Measurements from ENCODE around the gene CCDC30.
A peak's percentile ranks its signal among the peaks of the same experiment; 100 is the strongest.
"Not testable (repeated sequence)": the region's sequence is repeated elsewhere in the genome, so short reads cannot be mapped to it uniquely, and the experiment has no call there.

The CCDC30 gene

GRCh38 chr1:42450061-42450460 lies 13.0 kb upstream of the CCDC30 start:
- no peak for DNase-seq (ENCODE audit: low spot score)

GRCh38 chr1:42453386-42453785 lies 9.7 kb upstream of the CCDC30 start:
- peak; percentile 66 for DNase-seq (ENCODE audit: low spot score)

GRCh38 chr1:42454403-42454802 lies 8.7 kb upstream of the CCDC30 start:
- peak; percentile 95 for DNase-seq (ENCODE audit: low spot score)

GRCh38 chr1:42456010-42456753 lies 6.9 kb upstream of the CCDC30 start, which contains the start of the genes PPCS and ZMYND12:
Gene PPCS, plus strand, starts transcription at chr1:42456543. Its CDS starts 23 bp downstream, at chr1:42456566.
Gene ZMYND12, minus strand, starts transcription at chr1:42456022. Its CDS starts 25 bp downstream, at chr1:42455997.
- DNase-seq (ENCODE audit: low spot score) = peak; percentile 91

- DNase-seq (ENCODE audit: low spot score) = peak; percentile 76
These were observed 6.4 kb upstream of the CCDC30 start for GRCh38 chr1:42456754-42457089.

GRCh38 chr1:42461196-42461595 lies 1.9 kb upstream of the CCDC30 start:
- DNase-seq (ENCODE audit: low spot score) = peak; percentile 34

- peak; percentile 68 for DNase-seq (ENCODE audit: low spot score)
These were observed 835 bp downstream of the CCDC30 start for GRCh38 chr1:42463921-42464320.

GRCh38 chr1:42466030-42466429 lies 2.9 kb downstream of the CCDC30 start:
- no peak for DNase-seq (ENCODE audit: low spot score)

- DNase-seq (ENCODE audit: low spot score) = no peak
These were observed 6.6 kb downstream of the CCDC30 start for GRCh38 chr1:42469727-42470126.

- DNase-seq (ENCODE audit: low spot score) = no peak
These were observed 13.5 kb downstream of the CCDC30 start for GRCh38 chr1:42476605-42477004.

GRCh38 chr1:42477354-42477753 lies 14.3 kb downstream of the CCDC30 start:
- not testable (repeated sequence) for DNase-seq (ENCODE audit: low spot score)

- DNase-seq (ENCODE audit: low spot score) = no peak
These were observed 14.7 kb downstream of the CCDC30 start for GRCh38 chr1:42477775-42478174.

GRCh38 chr1:42479621-42480020 lies 16.5 kb downstream of the CCDC30 start:
- DNase-seq (ENCODE audit: low spot score) = peak; percentile 30

GRCh38 chr1:42480921-42481320 lies 17.8 kb downstream of the CCDC30 start:
- no peak for DNase-seq (ENCODE audit: low spot score)

- no peak for DNase-seq (ENCODE audit: low spot score)
These were observed 19.6 kb downstream of the CCDC30 start for GRCh38 chr1:42482635-42483153.

GRCh38 chr1:42484382-42484781 lies 21.3 kb downstream of the CCDC30 start:
- DNase-seq (ENCODE audit: low spot score) = peak; percentile 95

- DNase-seq (ENCODE audit: low spot score) = no peak
These were observed 27.2 kb downstream of the CCDC30 start for GRCh38 chr1:42490237-42490636.

GRCh38 chr1:42502031-42502430 lies 38.9 kb downstream of the CCDC30 start:
- DNase-seq (ENCODE audit: low spot score) = not testable (repeated sequence)

GRCh38 chr1:42504535-42505128 lies 41.5 kb downstream of the CCDC30 start:
- no peak for DNase-seq (ENCODE audit: low spot score)

- DNase-seq (ENCODE audit: low spot score) = no peak
These were observed 43.5 kb downstream of the CCDC30 start for GRCh38 chr1:42506576-42506975.

- not testable (repeated sequence) for DNase-seq (ENCODE audit: low spot score)
These were observed 48.6 kb downstream of the CCDC30 start for GRCh38 chr1:42511581-42512155.

GRCh38 chr1:42518908-42519307 lies 55.8 kb downstream of the CCDC30 start:
- no peak for DNase-seq (ENCODE audit: low spot score)

- no peak for DNase-seq (ENCODE audit: low spot score)
These were observed 60.1 kb downstream of the CCDC30 start for GRCh38 chr1:42523171-42523570.

Measured in kidney tubule cell (primary cell).